CD4-positive, alpha-beta T cell treated with Interleukin-17A for 1 hour (primary cell): ENCODE results near the gene ST3GAL2.
"Not testable (repeated sequence)": the region's sequence is repeated elsewhere in the genome, so short reads cannot be mapped to it uniquely, and the experiment has no call there.

Experiments used
- DNase-seq: peaks from one replicate; pipeline ENCODE4 v3.0.0-alpha.2; 2020

Gene ST3GAL2

GRCh38 chr16:70467113-70467512, 28.2 kb upstream of the ST3GAL2 start:
- no peak for DNase-seq

- DNase-seq = no peak
Measured at GRCh38 chr16:70466805-70467076, 27.8 kb upstream of the ST3GAL2 start.

- no peak for DNase-seq
Measured at GRCh38 chr16:70465999-70466804, 27.3 kb upstream of the ST3GAL2 start.

DNA sequence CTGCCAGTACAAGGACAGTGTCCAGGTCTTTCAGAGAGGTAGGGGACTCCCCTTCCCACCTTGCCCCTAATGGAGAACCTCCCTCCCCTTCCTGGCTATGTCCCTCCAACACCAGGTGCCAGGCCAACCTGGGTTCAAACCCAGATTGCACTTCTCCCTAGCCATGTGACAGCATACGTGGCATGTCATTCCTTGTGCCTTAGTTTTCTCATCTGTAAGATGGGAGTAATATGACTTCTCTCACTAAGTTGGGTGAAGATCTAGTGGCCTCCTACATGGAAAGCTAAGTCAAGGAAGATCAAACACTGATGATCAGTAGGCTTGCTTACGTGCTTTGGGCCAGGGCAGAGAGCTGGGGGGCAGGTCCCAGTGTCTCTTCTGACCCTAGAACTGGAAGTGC, 24.3 kb upstream of the ST3GAL2 start:
- no peak for DNase-seq

DNA sequence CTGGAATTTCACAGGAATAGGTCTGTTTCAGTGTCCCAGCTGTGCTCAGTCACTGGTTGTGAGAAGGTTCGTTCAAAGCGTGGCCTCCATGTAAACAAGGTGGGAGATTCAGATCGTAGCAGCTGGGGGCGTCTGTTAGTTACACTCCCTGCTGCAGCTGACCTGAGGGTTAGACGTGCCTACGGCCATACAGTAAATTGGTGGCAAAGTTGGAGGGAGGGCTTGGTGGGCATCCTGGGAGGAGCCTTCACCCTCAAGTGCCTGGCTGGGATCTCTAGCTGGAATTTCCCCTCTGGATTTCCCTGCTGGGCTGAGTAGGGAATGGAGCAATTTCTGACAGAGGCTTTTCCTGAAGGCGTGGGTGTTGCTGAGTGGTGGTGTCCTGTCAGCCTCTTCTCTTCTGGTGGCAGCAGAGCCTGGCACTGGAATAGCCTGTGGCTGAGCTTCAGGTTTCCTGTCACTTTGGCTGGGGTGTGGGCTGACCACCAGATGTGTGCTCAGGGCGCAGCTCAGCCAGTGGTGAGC, 21.9 kb upstream of the ST3GAL2 start:
- DNase-seq = no peak

GRCh38 chr16:70457446-70458166, 18.7 kb upstream of the ST3GAL2 start:
- no peak for DNase-seq

DNA sequence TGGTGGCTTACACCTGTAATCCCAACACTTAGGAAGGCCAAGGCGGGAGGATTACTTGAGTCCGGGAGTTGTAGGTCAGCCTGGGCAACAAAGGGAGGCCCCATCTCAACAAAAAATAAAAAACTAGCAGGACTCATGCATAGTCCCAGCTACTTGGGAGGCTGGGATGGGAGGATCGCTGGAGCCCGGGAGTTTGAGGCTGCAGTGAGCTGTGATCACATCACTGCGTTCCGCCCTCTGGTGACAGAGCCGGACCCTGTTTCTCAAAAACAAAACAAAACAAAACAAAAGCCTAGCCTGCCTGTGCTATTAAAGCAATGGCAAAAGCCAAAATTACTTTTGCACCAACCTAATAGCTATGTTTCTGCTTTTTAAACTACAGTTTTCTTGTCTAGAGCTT, 17.0 kb upstream of the ST3GAL2 start:
- DNase-seq = no peak

- DNase-seq = peak; percentile 71
Measured at GRCh38 chr16:70454222-70455034, 15.5 kb upstream of the ST3GAL2 start, which contains the start of gene FCSK. Gene FCSK (plus strand): TSS chr16:70454595. CDS start chr16:70463191, 8,596 bp downstream.

- DNase-seq = no peak
Measured at GRCh38 chr16:70453892-70454221, 15.0 kb upstream of the ST3GAL2 start.

- no peak for DNase-seq
Measured at GRCh38 chr16:70453117-70453891, 14.4 kb upstream of the ST3GAL2 start.

- not testable (repeated sequence) for DNase-seq
Measured at GRCh38 chr16:70451004-70451340, 12.1 kb upstream of the ST3GAL2 start.

DNA sequence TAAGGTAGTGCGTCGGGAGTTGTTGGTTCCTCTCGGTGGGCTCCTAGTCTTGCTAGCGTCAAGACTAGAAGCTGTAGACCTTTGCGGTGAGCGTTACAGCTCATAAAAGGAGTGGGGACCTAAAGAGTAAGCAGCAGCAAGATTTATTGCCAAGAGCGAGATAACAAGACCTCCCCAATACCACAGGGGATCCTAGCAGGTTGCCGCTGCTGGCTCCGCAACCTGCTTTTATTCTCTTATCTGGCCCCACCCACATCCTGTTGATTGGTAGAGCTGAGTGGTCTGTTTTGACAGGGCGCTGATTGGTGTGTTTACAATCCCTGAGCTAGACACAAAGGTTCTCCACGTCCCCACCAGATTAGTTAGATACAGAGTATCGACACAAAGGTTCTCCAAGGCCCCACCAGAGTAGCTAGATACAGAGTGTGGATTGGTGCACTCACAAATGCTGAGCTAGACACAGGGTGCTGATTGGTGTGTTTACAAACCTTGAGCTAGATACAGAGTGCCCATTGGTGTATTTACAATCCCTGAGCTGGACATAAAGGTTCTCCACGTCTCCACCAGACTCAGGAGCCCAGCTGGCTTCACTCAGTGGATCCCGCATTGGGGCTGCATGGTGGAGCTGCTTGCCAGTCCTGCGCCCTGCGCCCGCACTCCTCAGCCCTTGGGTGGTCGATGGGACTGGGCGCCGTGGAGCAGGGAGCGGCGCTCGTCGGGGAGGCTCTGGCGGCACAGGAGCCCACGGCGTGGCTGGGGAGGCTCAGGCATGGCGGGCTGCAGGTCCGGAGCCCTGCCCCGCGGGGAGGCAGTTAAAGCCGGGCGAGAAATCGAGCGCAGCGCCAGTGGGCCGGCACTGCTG, 11.5 kb upstream of the ST3GAL2 start:
- not testable (repeated sequence) for DNase-seq

DNA sequence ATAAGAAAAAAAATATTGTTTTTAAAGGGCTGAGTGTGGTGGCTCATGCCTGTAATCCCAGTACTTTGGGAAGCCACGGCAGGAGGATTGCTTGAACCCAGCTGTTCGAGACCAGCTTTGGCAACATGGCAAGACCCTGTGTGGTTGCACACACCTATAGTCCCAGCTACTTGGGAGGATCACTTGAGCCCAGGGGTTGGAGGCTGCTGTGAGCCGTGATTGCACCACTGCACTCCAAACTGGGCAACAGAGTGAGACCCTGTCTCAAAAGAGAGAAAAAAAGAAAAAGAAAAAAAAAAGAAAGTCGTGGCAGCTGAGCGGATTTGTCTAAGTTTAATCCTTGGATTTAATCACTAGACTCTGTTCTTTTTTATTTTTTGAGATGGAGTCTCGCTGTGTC, 9.2 kb upstream of the ST3GAL2 start:
- DNase-seq = no peak

GRCh38 chr16:70444249-70445063, 5.6 kb upstream of the ST3GAL2 start:
- DNase-seq = no peak

- no peak for DNase-seq
Measured at GRCh38 chr16:70442344-70442743, 3.4 kb upstream of the ST3GAL2 start.

DNA sequence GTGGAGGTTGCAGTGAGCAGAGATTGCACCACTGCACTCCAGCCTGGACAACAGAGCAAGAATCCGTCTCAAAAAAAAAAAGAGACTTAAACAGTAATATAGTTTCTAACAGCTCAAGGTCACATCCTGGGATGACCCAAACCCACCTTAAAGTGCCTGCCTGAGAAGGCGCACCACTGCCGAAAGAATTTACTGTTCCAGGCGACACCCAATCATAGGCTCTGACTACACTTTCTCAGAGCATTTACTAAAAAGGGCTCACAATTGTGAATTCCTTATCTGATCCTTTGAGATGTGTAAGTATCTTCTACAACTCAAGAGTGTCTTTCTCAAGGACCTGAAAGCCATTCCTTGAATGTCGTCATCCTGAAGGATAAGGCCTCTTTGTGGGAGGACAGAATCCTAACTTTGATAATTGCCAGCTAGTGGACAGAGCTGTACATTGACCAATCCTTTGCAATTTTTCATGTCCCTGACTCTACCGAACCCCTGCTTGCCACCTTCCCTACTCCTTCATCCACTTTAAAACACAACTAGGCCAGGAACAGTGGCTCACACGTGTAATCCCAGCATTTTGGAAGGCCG, 2.6 kb upstream of the ST3GAL2 start:
- DNase-seq = no peak

- DNase-seq = no peak
Measured at GRCh38 chr16:70440009-70440692, 1.3 kb upstream of the ST3GAL2 start.

GRCh38 chr16:70438585-70438968, 323 bp downstream of the ST3GAL2 start:
- DNase-seq = no peak

GRCh38 chr16:70437582-70438557, 1.0 kb downstream of the ST3GAL2 start:
- no peak for DNase-seq
